ENCODE results near the gene ENTPD8.
"Not testable (repeated sequence)": the region's sequence is repeated elsewhere in the genome, so short reads cannot be mapped to it uniquely, and the experiment has no call there.

Gene ENTPD8

DNA sequence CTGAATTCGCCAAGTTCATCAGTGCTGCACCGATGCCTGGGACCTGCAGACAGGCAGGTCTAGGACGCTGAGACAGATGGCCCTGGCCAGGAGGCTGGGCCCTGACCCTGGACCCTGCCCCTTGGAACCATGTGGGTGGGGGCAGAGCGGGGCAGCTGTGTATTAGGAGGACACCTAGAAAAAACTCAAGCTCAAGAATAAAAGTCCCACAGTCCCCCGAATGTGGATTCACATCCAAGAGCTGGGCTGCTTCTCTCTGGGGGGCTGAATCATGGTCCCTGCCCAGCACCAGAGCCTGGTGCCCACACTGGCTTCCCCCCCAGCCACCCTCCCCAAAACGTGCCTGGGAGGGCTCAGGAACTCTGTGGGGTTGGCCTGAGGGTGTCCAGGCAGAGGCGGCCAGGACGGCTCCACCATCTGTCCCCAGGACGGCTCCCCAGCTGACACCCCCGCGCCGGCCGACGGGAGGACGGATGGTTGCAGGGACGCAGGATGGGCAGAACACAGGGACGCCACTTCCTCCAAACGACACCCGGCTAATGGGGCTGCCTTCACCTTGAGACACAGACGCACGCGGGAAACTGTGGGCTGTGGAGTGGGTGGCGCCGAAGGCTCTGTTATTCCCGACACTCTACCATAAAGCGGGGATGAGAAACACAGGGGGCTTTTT, 53.1 kb downstream of the ENTPD8 start:
- H3K9me3 ChIP-seq (ENCODE audit: insufficient read depth, low read length) = no peaks in the 10 kb centered on the region
- H3K27me3 ChIP-seq (ENCODE audit: insufficient read depth, insufficient read length) = no peaks in the 10 kb centered on the region
- no peak for DNase-seq (ENCODE audit: low read depth, low spot score)
- no peak overlapping the region for H3K4me3 ChIP-seq (ENCODE audit: insufficient read length, low read depth)
- no peak overlapping the region for H3K9ac ChIP-seq (ENCODE audit: insufficient read length, low read depth)
- H3K4me1 ChIP-seq (ENCODE audit: insufficient read depth, insufficient read length) = peaks cover 7% of the 10 kb centered on the region
- peaks cover 3% of the 10 kb centered on the region for H3K36me3 ChIP-seq (ENCODE audit: insufficient read depth, insufficient read length, low read length)
- no peak for TF ChIP-seq YY1 (IDR thresholded peaks at IDR 0.05; ENCODE audit: insufficient read depth, insufficient read length)
- TF ChIP-seq ZNF274 (IDR thresholded peaks at IDR 0.05; ENCODE audit: low read depth, low read length) = no peak
- TF ChIP-seq SUZ12 (IDR thresholded peaks at IDR 0.05; ENCODE audit: extremely low read depth, insufficient read depth, insufficient read length) = no peak

DNA sequence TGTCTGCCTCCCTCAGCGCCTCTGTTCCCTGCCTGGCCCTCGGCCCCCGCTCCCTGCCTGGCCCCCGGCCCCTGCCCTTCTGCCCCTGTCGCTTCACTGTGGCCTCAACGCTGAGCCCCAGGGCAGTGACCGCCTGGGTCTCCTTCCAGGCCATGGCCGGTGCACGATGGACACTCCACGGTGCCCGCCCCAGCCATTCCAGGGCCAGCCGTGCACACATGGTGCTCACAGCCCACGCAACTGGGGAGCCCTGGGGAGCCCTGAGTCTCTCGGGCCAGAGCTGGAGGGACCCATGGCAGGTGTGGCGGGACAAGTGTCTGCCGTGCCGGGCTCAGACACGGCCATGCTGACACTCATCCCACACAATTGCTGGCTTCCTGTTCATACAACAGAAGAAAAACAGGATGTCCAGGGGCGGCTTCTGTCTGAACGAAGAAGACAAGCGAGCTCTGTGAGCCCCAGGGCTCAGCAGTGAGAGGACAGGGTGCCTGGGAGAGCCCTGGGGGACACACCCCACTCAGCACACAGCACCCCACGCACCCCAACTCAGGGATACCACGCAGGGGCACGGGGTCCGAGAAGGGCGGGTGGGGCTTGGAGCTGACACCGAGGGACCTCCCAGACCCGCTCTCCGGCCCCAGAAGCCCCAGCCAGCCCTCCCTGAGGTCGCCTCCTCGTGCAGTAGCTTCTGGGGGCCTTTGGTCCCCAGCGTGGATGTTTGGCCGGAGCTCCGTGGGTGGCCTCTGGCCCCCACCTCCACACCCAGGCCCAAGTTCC, 53.9 kb downstream of the ENTPD8 start:
- Histone ChIP-seq H3K27me3 (ENCODE audit: insufficient read depth, insufficient read length) (no peaks in the 10 kb centered on the region), H3K4me3 (ENCODE audit: insufficient read length, low read depth) (no peak overlapping the region), H3K9ac (ENCODE audit: insufficient read length, low read depth) (no peak overlapping the region), H3K36me3 (ENCODE audit: insufficient read depth, insufficient read length, low read length) (peaks cover 2% of the 10 kb centered on the region), H3K9me3 (ENCODE audit: insufficient read depth, low read length) (no peaks in the 10 kb centered on the region), H3K4me1 (ENCODE audit: insufficient read depth, insufficient read length) (peaks cover 8% of the 10 kb centered on the region)
- TF ChIP-seq ZNF274 (IDR thresholded peaks at IDR 0.05; ENCODE audit: low read depth, low read length) (no peak), SUZ12 (IDR thresholded peaks at IDR 0.05; ENCODE audit: extremely low read depth, insufficient read depth, insufficient read length) (no peak), YY1 (IDR thresholded peaks at IDR 0.05; ENCODE audit: insufficient read depth, insufficient read length) (no peak)
- no peak for DNase-seq (ENCODE audit: low read depth, low spot score)

DNA sequence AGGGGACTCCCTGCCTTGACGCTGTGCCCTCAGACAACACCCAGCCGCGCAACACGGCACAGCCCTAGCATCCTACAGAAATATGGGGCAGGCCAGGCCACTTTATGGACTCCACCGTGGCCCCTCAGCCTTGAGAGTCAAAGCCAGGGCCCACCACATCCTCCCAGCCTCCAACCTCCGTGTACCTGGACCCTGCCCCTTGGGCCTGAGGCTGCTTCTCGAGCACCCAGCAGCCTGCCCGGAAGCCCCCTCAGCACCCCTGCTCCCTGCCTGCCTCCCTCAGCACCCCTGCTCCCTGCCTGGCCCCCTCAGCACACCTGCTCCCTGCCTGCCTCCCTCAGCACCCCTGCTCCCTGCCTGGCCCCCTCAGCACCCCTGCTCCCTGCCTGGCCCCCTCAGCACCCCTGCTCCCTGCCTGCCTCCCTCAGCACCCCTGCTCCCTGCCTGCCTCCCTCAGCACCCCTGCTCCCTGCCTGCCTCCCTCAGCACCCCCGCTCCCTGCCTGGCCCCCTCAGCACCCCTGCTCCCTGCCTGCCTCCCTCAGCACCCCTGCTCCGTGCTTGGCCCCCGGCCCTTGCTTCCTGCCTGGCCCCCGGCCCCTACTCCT, 54.5 kb downstream of the ENTPD8 start:
- not testable (repeated sequence) for H3K27me3 ChIP-seq (ENCODE audit: insufficient read depth, insufficient read length); DNase-seq (ENCODE audit: low read depth, low spot score); H3K4me3 ChIP-seq (ENCODE audit: insufficient read length, low read depth); H3K9ac ChIP-seq (ENCODE audit: insufficient read length, low read depth); H3K36me3 ChIP-seq (ENCODE audit: insufficient read depth, insufficient read length, low read length); H3K9me3 ChIP-seq (ENCODE audit: insufficient read depth, low read length); H3K4me1 ChIP-seq (ENCODE audit: insufficient read depth, insufficient read length)

DNA sequence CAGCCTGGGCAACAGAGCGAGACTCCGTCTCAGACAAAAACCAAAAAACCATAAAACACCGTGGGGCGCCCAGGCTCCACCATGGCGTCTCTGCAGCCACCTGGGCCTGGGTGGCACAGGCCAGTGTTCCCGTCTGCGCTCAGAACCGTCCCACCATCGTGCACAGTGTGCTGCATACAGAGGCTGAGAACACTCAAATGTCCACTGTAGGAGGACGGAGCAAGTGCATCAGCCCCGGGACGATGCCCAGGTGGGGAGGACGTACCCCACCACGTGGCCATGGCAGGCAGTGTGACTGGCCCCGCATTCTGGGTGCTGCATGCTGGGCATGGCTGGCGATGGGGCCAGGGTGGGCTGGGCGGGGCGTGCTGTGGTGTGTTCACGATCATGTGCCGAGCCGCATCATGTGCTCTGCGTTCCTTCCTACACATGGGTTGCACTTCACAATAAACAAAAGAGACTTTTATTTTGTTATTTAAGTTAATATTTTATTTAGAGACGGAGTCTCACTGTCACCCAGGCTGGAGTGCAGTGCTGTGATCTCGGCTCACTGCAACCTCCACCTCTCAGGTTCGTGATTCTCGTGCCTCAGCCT, 56.0 kb downstream of the ENTPD8 start:
- H3K4me3 ChIP-seq (ENCODE audit: insufficient read length, low read depth) = no peak overlapping the region
- TF ChIP-seq SUZ12 (IDR thresholded peaks at IDR 0.05; ENCODE audit: extremely low read depth, insufficient read depth, insufficient read length) = no peak
- TF ChIP-seq YY1 (IDR thresholded peaks at IDR 0.05; ENCODE audit: insufficient read depth, insufficient read length) = no peak
- TF ChIP-seq ZNF274 (IDR thresholded peaks at IDR 0.05; ENCODE audit: low read depth, low read length) = no peak
- H3K9ac ChIP-seq (ENCODE audit: insufficient read length, low read depth) = no peak overlapping the region
- DNase-seq (ENCODE audit: low read depth, low spot score) = no peak
- H3K9me3 ChIP-seq (ENCODE audit: insufficient read depth, low read length) = no peaks in the 10 kb centered on the region; the same call in 1 of the 2 replicates
- H3K27me3 ChIP-seq (ENCODE audit: insufficient read depth, insufficient read length) = no peaks in the 10 kb centered on the region
- no peaks in the 10 kb centered on the region for H3K36me3 ChIP-seq (ENCODE audit: insufficient read depth, insufficient read length, low read length)
- H3K4me1 ChIP-seq (ENCODE audit: insufficient read depth, insufficient read length) = peaks cover 7% of the 10 kb centered on the region
